IPS-18a (cell line): ENCODE results near the gene ABHD10.
A peak's percentile ranks its signal among the peaks of the same experiment; 100 is the strongest.

Experiments used
- H3K27ac ChIP-seq: one replicate; pipeline ENCODE4 v1.5.1; 2013; ENCODE audit warnings: low read length
- H3K27me3 ChIP-seq: one replicate; pipeline ENCODE4 v1.6.1; 2013; ENCODE audit warnings: mild to moderate bottlenecking, low read length; ENCODE audit not compliant: control insufficient read depth, insufficient read depth
- H3K36me3 ChIP-seq: one replicate; pipeline ENCODE4 v1.6.1; 2013; ENCODE audit warnings: low read depth, low read length; ENCODE audit not compliant: control insufficient read depth
- H3K4me1 ChIP-seq: one replicate; pipeline ENCODE4 v1.6.1; 2013; ENCODE audit warnings: low read depth, low read length; ENCODE audit not compliant: control insufficient read depth
- H3K4me3 ChIP-seq: one replicate; pipeline ENCODE4 v1.5.1; 2013; ENCODE audit warnings: low read length
- H3K9ac ChIP-seq: one replicate; pipeline ENCODE4 v1.6.1; 2013; ENCODE audit warnings: mild to moderate bottlenecking, low read length, moderate library complexity
- H3K9me3 ChIP-seq: one replicate; pipeline ENCODE4 v1.6.1; 2013; ENCODE audit warnings: low read depth, low read length; ENCODE audit not compliant: control insufficient read depth

ABHD10 gene

DNA sequence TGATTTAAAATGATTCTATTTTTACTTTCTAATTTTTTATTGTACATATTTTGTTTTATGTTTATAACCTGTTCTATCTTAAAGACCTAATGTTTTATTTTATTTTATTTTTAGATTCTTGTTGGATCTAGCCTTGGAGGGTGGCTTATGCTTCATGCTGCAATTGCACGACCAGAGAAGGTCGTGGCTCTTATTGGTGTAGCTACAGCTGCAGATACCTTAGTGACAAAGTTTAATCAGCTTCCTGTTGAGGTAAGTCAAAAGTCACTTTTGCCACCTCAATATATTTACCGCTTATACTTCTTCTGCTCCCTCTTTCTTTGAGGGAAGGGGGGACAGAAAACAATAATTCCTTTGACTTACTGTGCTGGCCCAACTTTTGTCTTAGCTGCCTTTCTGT, 8.0 kb downstream of the ABHD10 start:
- no peak overlapping the region for H3K27ac ChIP-seq
- no peak overlapping the region for H3K4me3 ChIP-seq
- peaks cover 29% of the 10 kb centered on the region for H3K36me3 ChIP-seq
- H3K27me3 ChIP-seq = no peaks in the 10 kb centered on the region
- H3K4me1 ChIP-seq = no peaks in the 10 kb centered on the region
- no peaks in the 10 kb centered on the region for H3K9me3 ChIP-seq
- no peak overlapping the region for H3K9ac ChIP-seq

- Histone ChIP-seq H3K27ac (no peak overlapping the region), H3K36me3 (peaks cover 24% of the 10 kb centered on the region), H3K9me3 (no peaks in the 10 kb centered on the region), H3K4me3 (no peak overlapping the region), H3K27me3 (no peaks in the 10 kb centered on the region), H3K9ac (no peak overlapping the region), H3K4me1 (peaks cover 6% of the 10 kb centered on the region)
Measured at GRCh38 chr3:111989061-111989678, 10.3 kb downstream of the ABHD10 start.

GRCh38 chr3:111993038-111993437, 14.2 kb downstream of the ABHD10 start:
- peaks cover 6% of the 10 kb centered on the region for H3K4me1 ChIP-seq
- peaks cover 7% of the 10 kb centered on the region for H3K27me3 ChIP-seq

DNA sequence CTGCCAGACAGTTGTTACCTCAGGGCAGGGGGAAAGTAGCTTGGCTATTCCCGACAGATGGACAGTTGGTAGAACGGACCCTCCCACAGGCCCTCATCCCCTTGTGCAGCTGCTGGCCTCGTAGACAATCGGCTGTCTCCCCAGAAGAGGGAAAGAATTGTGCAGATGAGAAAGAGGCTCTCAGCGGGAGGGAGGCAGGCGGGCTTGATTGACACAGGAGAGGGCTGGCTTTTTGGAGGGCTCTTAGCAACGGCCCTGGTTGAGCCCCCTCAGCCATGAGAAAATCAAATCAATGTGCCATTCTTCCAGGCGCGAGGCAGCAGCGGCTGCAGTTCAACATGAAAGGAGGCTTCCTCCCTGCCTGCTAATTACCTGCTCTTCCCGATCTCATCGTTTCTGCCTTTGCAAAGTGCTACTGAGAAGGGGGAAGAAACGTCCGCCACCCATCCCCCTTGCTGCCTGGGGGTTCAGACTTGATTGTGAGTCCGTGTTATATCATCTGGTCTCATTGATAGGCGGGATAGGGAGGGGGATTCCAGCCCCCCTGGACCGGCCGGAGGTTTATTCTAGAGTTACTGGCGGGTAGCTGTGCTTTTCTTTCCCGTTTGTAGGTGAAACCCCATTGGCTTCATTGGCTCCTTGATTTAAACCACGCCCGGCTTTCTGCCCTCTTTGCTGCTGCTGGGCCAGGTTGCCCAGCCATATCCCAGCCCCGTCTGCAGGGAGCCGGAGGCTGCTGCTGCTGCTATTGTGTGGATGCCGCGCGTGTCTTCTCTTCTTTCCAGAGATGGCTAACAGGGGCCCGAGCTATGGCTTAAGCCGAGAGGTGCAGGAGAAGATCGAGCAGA, 20.0 kb downstream of the ABHD10 start, which contains the start of gene TAGLN3:
TAGLN3 (plus strand) TSS at position 287 of the 848 bp plus-strand sequence; CDS start at position 788, 501 bp downstream.
- peaks cover 23% of the 10 kb centered on the region for H3K4me1 ChIP-seq
- H3K9me3 ChIP-seq = no peaks in the 10 kb centered on the region
- H3K9ac ChIP-seq = peak within 1 kb of the TSS; percentile 74
- H3K27ac ChIP-seq = no peak within 1 kb of the TSS
- peaks cover 37% of the 10 kb centered on the region for H3K27me3 ChIP-seq
- peak within 1 kb of the TSS; percentile 82 for H3K4me3 ChIP-seq
- peaks cover 5% of the 10 kb centered on the region for H3K36me3 ChIP-seq

More at GRCh38 chr3:111993038-111993437, 14.2 kb downstream of the ABHD10 start:
- H3K36me3 ChIP-seq = peaks cover 11% of the 10 kb centered on the region
- no peak overlapping the region for H3K9ac ChIP-seq
- no peak overlapping the region for H3K4me3 ChIP-seq
- no peaks in the 10 kb centered on the region for H3K9me3 ChIP-seq
- H3K27ac ChIP-seq = no peak overlapping the region

GRCh38 chr3:111999484-112000324, 20.9 kb downstream of the ABHD10 start:
- H3K4me1 ChIP-seq = peaks cover 21% of the 10 kb centered on the region
- no peaks in the 10 kb centered on the region for H3K9me3 ChIP-seq
- peak overlapping the region; percentile 82 for H3K4me3 ChIP-seq
- H3K27me3 ChIP-seq = peaks cover 37% of the 10 kb centered on the region
- H3K36me3 ChIP-seq = peaks cover 5% of the 10 kb centered on the region
- peak overlapping the region; percentile 74 for H3K9ac ChIP-seq
- H3K27ac ChIP-seq = no peak overlapping the region

DNA sequence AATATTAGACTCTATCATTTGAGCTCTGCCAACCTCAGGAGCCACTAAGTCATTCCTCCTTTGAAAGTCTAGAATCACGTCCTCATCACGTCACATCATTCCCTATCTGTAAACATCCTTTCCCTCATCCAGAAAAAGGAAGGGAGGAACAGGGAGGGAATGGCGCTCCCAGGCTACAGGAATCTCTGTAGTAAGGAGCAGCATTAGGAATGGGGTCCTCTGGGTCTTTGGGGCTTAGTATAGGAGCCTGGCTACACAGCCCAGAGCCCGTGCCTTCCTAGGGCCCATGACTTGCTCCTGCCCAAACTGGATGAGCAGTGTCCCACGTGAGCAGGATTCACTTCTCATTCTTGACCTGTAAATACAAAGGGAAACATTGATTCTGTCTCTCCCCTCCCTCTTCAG, 21.5 kb downstream of the ABHD10 start:
- Histone ChIP-seq H3K4me3 (peak overlapping the region; percentile 82), H3K9ac (peak overlapping the region; percentile 74), H3K27ac (no peak overlapping the region), H3K36me3 (peaks cover 10% of the 10 kb centered on the region), H3K4me1 (peaks cover 21% of the 10 kb centered on the region), H3K27me3 (peaks cover 37% of the 10 kb centered on the region), H3K9me3 (no peaks in the 10 kb centered on the region)

GRCh38 chr3:112000966-112001365, 22.1 kb downstream of the ABHD10 start:
- H3K36me3 ChIP-seq = peaks cover 10% of the 10 kb centered on the region
- H3K4me3 ChIP-seq = peak overlapping the region; percentile 82
- no peaks in the 10 kb centered on the region for H3K9me3 ChIP-seq
- H3K9ac ChIP-seq = no peak overlapping the region
- peaks cover 21% of the 10 kb centered on the region for H3K4me1 ChIP-seq
- no peak overlapping the region for H3K27ac ChIP-seq
- H3K27me3 ChIP-seq = peaks cover 37% of the 10 kb centered on the region

DNA sequence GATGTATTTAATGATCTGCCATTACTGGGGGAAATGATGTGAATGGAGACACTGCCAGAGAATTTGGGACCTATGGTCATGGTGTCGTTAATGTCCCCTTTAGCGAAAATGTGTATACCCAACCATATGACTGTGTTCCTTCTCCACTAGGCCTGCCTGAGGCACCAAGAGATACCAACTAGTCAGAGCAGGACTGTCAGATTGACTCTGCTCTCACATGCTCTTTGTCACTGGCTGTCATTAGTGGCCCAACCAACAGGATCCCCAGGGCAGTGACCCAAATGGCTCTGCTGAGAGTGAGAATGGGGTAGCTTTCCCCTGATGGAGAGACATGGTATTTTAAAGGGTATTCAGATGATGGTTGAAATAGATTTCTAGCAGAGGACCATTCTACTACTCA, 22.7 kb downstream of the ABHD10 start:
- H3K9me3 ChIP-seq = no peaks in the 10 kb centered on the region
- H3K4me3 ChIP-seq = peak overlapping the region; percentile 82
- H3K27me3 ChIP-seq = peaks cover 37% of the 10 kb centered on the region
- H3K36me3 ChIP-seq = peaks cover 14% of the 10 kb centered on the region
- no peak overlapping the region for H3K9ac ChIP-seq
- H3K27ac ChIP-seq = no peak overlapping the region
- peaks cover 21% of the 10 kb centered on the region for H3K4me1 ChIP-seq

DNA sequence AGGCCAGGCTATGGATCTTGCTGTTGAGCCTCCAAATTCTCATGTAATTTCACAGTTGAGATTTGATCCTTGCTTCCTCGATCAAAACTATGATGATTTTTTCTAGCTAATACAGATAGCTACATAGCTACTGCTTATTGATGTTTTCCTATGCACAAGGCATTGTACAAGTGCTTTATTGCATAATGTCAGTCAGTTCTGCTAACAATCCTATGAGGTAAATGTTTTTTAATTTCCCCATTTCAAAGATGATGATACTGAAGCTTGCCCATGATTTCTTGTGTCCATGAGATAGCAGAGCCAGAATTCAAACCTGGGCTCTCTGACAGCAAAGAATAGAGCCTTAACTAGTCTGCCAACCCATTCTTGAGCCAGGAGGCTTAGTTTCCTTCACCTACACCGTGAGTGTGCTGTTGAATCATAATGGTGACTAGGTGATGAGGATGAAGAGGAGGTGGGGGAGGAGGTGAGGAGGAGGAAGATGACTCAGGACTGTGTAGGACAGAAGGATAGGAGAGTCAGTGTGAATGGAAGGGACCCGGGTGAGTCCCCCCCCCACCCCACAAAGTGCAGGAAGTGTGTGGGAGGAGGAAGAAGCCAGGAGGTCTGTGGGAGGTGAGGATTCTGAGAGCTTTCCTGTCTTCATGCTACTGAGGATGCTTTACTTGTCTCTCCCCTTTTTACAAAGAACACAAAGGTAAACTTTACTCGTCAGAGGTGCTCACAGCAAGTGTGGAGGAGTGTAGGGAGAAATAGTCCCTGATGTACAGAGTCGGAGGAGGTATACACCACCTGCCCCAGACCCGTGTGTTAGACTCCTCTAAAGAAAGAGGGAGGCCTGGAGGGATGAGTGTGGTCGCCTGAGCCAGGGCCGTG, 23.5 kb downstream of the ABHD10 start:
- Histone ChIP-seq H3K4me1 (peaks cover 21% of the 10 kb centered on the region), H3K36me3 (peaks cover 14% of the 10 kb centered on the region), H3K9me3 (no peaks in the 10 kb centered on the region), H3K27ac (no peak overlapping the region), H3K4me3 (no peak overlapping the region), H3K27me3 (peaks cover 37% of the 10 kb centered on the region), H3K9ac (no peak overlapping the region)

GRCh38 chr3:112003321-112004080, 24.7 kb downstream of the ABHD10 start:
- no peak overlapping the region for H3K27ac ChIP-seq
- H3K4me3 ChIP-seq = no peak overlapping the region
- peaks cover 31% of the 10 kb centered on the region for H3K27me3 ChIP-seq
- peaks cover 14% of the 10 kb centered on the region for H3K36me3 ChIP-seq
- no peak overlapping the region for H3K9ac ChIP-seq
- H3K4me1 ChIP-seq = peaks cover 21% of the 10 kb centered on the region
- no peaks in the 10 kb centered on the region for H3K9me3 ChIP-seq
